ENCODE measurements around the gene SH3D21.

- TF ChIP-seq POLR2A (IDR thresholded peaks at IDR 0.05) (no peak), CTCF (IDR thresholded peaks at IDR 0.05 in 4 of 5, conservative IDR thresholded peaks at IDR 0.05 in 1 of 5) (no peak)
Measured at GRCh38 chr1:36328088-36328480, 21.9 kb downstream of the SH3D21 start.
